NCI-H446 (cell line): ENCODE data around the gene USP25.

ENCODE experiments used
- DNase-seq, 2 experiments: peaks; one replicate each; lab custom pipeline; 2025; lab: John Stamatoyannopoulos, UW

USP25 gene

GRCh38 chr21:15857740-15858139 lies 128.0 kb downstream of the USP25 start:
- DNase-seq = no peak

- no peak for DNase-seq
Observed at GRCh38 chr21:15860541-15860940, 130.8 kb downstream of the USP25 start.

GRCh38 chr21:15868940-15869339 lies 139.2 kb downstream of the USP25 start:
- no peak for DNase-seq

GRCh38 chr21:15870819-15871218 lies 141.0 kb downstream of the USP25 start:
- no peak for DNase-seq

GRCh38 chr21:15872236-15872635 lies 142.5 kb downstream of the USP25 start:
- no peak for DNase-seq

GRCh38 chr21:15874615-15875014 lies 144.8 kb downstream of the USP25 start:
- no peak for DNase-seq

GRCh38 chr21:15875286-15875685 lies 145.5 kb downstream of the USP25 start:
- DNase-seq = no peak

- no peak for DNase-seq
Observed at GRCh38 chr21:15893902-15894301, 164.1 kb downstream of the USP25 start.

- DNase-seq = no peak
Observed at GRCh38 chr21:15894596-15894995, 164.8 kb downstream of the USP25 start.

GRCh38 chr21:15895142-15896106 lies 165.6 kb downstream of the USP25 start:
- peak in 1 of 2 experiments; percentile 31 for DNase-seq

GRCh38 chr21:15896501-15896900 lies 166.7 kb downstream of the USP25 start:
- DNase-seq = no peak

- no peak for DNase-seq
Observed at GRCh38 chr21:15904389-15904788, 174.6 kb downstream of the USP25 start.

GRCh38 chr21:15908187-15908586 lies 178.4 kb downstream of the USP25 start:
- no peak for DNase-seq

- peak in 1 of 2 experiments; percentile 52 for DNase-seq
Observed at GRCh38 chr21:15928196-15928595, 198.4 kb downstream of the USP25 start.

GRCh38 chr21:15928686-15929425 lies 199.1 kb downstream of the USP25 start:
- no peak for DNase-seq

- DNase-seq = no peak
Observed at GRCh38 chr21:15929536-15929935, 199.8 kb downstream of the USP25 start.
